Epithelial cell of proximal tubule (primary cell): ENCODE results near the gene TADA2A. TPM values are rescaled to one million over a fixed set of nuclear protein-coding genes. Genes with fewer than 3 reads are reported as not detected.

Experiments used
- DNase-seq: peaks from one replicate; pipeline ENCODE4 v3.0.0-alpha.2; 2011; ENCODE audit warnings: low read depth
- H3K4me3 ChIP-seq: 2 replicates; pipeline ENCODE4 v1.5.1; 2011; ENCODE audit warnings: low read depth, mild to moderate bottlenecking, low read length
- total RNA-seq: library from RNA; depleted of rRNA; stranded (reverse); fragments of >200 nt; gene quantifications from 2 replicates; pipeline ENCODE4 v1.2.3, GENCODE V29; 2015
- TF ChIP-seq, protein P1 (sequence below): conservative IDR thresholded peaks from 2 replicates; pipeline ENCODE4 v1.5.1; 2012; ENCODE audit warnings: low read depth, mild to moderate bottlenecking, low read length

TADA2A gene
- total RNA-seq, 1 donor from 2014 or later, result 10.4 TPM

DNA sequence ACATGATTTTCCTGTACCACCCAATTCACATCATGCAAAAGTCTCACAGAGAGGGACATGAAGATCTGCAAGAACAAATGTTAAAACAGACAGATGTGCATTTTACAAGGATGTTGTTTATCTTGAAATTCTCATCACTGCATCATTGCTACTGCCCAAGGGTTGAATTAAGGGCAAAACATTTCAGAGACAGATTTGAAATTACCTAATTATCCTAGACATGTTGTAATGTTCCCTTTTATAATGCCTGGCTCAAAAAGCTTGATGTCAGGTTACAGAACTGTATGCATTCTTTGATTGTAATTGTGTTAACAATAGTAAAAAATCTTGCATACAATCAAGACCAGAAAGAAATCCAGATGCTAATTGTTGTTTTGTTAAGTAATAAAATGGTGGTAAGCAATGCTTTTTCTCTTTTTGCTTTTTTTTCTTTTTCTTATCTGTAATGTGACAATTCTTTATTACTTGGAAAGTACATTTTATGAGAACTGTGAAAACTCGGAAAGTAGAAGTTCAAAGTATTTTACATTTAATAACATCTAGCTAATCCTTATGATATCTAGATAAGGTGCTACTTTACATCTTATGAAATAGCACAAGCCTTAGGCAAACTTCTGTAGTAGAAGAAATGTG, 79.4 kb downstream of the TADA2A start:
- TF ChIP-seq, protein P1, sequence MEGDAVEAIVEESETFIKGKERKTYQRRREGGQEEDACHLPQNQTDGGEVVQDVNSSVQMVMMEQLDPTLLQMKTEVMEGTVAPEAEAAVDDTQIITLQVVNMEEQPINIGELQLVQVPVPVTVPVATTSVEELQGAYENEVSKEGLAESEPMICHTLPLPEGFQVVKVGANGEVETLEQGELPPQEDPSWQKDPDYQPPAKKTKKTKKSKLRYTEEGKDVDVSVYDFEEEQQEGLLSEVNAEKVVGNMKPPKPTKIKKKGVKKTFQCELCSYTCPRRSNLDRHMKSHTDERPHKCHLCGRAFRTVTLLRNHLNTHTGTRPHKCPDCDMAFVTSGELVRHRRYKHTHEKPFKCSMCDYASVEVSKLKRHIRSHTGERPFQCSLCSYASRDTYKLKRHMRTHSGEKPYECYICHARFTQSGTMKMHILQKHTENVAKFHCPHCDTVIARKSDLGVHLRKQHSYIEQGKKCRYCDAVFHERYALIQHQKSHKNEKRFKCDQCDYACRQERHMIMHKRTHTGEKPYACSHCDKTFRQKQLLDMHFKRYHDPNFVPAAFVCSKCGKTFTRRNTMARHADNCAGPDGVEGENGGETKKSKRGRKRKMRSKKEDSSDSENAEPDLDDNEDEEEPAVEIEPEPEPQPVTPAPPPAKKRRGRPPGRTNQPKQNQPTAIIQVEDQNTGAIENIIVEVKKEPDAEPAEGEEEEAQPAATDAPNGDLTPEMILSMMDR, result no peak
- no peak overlapping the region for H3K4me3 ChIP-seq
- no peak for DNase-seq

DNA sequence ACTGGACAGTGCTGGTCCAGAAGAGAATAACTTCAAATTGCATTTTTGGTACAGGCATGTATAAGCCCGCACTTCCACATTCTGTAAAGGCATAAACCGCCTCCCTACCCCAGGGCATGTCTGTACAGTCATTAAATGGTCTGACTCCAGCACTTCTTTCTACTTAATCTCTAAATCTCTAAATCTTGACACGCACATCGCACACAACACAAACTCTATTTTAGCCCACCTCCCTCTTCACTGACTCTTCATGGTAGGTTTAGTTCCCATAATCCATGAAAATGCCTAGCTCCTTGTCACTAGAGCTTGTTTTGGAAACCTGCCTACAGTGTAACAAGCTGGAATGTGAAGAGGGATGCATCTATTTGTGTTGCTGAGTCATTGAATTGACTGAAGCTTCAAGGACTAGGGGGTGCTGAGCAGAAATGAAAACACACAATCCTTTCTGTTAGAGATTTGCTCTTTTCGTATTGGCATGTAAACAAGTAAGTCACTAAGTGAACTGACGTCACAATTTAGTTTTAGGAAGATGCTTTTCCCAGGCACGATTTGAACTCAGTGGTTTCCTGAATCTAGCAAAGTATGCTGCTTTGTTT, 81.4 kb downstream of the TADA2A start:
- peak; percentile 96 for DNase-seq
- TF ChIP-seq, protein P1, result no peak
- H3K4me3 ChIP-seq, result peak overlapping the region; percentile 81

DNA sequence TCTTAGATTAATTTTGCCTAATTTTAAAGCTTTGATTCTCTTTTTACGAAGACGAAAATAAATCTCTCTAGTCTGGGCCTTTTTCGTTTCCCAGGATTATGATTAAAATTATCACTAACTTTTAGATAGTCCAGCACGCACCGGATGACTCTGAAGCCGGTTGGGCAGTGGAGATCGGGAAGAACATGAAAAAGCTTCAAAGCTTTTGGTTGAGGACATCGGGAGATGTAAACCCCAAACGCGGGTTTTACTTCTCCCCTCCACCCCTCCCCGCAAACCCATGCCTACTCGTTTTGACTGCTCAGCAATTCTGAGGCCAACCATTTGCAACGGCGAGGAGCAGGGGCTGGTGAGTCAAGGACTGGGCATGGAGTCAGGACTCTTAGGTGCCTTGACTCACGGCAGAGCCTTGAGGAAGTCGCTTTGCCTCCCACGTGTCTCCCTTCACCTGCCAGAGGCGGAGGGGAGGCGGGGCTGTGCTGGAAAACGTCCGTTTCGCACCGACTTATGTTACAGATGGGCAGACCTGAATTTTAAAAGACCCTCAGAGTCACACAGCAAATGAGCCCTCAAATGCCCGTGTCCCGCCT, 82.0 kb downstream of the TADA2A start:
- peak; percentile 86 for DNase-seq
- TF ChIP-seq, protein P1, result no peak

DNA sequence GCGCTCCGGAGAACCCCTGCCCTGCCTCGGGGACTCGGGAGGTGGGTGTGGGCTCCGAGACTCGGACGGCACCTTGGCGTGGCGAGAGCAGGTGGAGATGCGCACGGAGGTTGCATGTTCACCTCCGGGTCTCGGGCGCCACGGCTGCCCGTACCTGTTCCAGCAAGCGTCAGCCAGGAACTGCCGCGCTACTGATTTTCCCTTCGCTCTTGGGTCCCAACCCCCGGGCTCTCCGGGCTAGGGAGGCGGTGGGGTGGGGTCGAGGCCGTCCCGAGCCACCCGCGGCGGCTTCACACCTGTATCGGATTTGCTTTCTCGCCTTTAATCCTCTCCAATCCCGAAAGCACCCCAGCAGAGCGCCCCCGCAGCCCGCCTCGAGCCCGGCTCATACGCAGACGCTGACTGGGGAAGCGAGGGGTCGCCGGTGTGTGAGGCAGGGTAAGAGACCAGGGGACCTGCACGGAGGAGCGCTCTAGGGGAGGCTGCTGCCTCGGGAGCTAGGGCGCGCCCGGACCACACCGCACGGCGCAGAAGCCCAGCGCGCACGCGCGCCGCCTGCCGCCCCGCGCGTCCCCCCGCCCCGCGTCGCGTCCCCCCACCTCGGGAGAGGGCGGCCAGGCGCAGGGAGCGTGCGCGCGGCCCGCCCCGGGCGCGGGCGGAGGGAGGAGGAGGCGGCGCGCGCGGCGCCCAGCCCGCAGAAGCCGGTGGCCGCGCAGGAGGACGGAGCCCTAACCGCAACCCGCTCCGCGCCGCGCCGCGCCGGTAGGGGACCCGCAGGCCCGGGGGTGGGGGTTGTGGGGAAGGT, 82.7 kb downstream of the TADA2A start, which contains the start of gene DUSP14:
DUSP14 (plus strand) TSS at position 695 of the 805 bp plus-strand sequence. CDS start 22,382 bp downstream, outside the sequence.
- peak within 1 kb of the TSS; percentile 81 for H3K4me3 ChIP-seq
- no peak for DNase-seq
- TF ChIP-seq, protein P1, result peak; percentile 4

More for the DNA sequence above, 82.0 kb downstream of the TADA2A start:
- peak overlapping the region; percentile 81 for H3K4me3 ChIP-seq

DNA sequence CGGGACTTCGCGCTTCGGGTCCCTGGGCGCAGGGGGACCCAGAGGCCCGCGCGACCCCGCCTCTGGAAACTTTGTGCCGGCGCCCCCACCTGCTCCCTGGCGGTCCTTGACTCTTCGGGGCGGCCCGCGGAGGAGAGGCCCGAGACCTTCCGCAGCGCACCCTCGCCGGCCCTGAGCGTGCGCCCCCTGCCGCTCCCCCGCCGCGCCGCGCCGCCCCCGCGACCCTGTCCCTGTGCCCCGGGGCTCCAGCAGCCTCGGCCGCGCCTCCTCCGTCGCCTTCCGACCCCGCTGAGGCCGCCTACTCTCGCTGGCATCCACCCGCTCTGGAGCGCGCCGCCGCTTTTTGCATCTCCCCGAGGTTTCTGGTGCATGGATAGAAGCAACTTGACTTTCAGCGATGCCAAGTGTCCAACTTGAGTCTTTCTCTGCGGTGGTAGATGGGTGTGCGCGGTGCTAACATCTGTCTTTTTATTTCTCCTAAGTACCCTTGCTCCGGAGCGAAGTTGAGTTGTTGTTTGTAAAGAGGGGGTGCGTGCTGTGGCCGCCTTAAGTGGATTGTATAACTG, 83.4 kb downstream of the TADA2A start:
- TF ChIP-seq, protein P1, result no peak
- DNase-seq, result no peak
- peak overlapping the region; percentile 66 for H3K4me3 ChIP-seq

DNA sequence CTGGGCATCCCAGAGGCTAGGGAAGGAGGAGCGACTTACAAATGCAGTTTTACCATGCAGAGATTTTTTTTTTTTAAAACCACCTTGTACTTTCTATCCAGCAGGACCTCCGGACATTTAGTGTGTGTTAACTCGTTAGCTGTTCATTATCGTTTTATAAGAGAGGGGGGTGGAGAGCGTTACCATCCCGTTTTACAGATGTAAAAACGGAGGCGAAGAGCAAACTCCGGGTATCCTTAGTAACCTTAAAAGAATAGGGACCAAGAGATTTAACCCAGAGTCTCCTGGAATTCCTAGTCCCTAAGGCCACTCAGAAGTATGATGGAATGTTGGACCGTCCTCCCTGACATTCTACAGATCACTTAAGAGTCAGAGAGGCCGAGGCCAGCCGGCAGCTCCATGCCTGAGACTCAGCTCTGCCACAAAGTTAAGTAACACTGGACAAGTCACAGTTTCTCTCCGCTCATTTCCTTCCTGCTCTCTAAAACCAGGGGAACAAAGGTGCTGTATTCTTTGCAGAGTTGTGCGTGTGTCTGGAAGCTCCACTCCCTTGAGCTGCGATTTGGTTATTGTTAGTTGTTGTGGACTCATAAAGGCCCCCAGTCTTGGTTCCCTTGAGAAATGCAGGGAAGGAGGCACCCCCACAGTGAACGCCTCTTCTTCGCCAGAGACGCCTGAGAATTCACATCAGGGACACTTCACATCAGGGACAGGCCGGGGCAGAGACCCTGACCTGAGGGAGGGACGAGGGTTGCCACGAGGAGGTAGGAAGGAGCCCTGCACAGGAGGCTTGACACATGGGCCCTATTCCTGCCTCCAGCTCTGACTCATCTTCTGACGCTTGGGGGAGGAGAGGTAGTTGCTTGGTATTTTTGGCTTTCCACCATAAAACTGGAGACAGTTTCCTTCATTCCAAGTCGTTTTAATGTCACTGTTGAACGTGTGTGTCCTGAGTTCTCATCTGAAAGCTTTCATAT, 84.2 kb downstream of the TADA2A start:
- peak overlapping the region; percentile 66 for H3K4me3 ChIP-seq
- TF ChIP-seq, protein P1, result no peak
- DNase-seq, result no peak
